Measurements from ENCODE around the gene SLC40A1. TPM values are rescaled to one million over a fixed set of nuclear protein-coding genes. Genes with fewer than 3 reads are reported as not detected.
A peak's percentile ranks its signal among the peaks of the same experiment; 100 is the strongest.

Gene SLC40A1
- total and polyA plus RNA-seq, 4 donors: 97.4 to 572 (median 168) TPM

GRCh38 chr2:189574793-189575475 is 5.7 kb downstream of the SLC40A1 start:
- peaks cover 1 to 24% (median 11%) of the 10 kb centered on the region in 4 donors for H3K36me3 ChIP-seq (ENCODE audit: control insufficient read depth in 4 of 4, insufficient read depth in 3 of 4, low read depth in 1 of 4, low read length in 3 of 4)

More at GRCh38 chr2:189574793-189575475, 5.7 kb downstream of the SLC40A1 start:
- 28% methylated on average over 5 of the region's 5 CpGs for whole genome bisulfite sequencing
- H3K9me3 ChIP-seq (ENCODE audit: control insufficient read depth in 4 of 4, low read length in 3 of 4): no peaks in the 10 kb centered on the region
- no peak for DNase-seq (ENCODE audit: low spot score)
- peak overlapping the region; percentile 68 to 83 for H3K27ac ChIP-seq (ENCODE audit: low read depth in 1 of 2, low read length in 2 of 2)
- H3K4me1 ChIP-seq (ENCODE audit: control insufficient read depth in 4 of 4, insufficient read depth in 4 of 4, low read length in 3 of 4): peaks cover 9 to 87% (median 80%) of the 10 kb centered on the region in 4 donors
- TF ChIP-seq, protein P1, sequence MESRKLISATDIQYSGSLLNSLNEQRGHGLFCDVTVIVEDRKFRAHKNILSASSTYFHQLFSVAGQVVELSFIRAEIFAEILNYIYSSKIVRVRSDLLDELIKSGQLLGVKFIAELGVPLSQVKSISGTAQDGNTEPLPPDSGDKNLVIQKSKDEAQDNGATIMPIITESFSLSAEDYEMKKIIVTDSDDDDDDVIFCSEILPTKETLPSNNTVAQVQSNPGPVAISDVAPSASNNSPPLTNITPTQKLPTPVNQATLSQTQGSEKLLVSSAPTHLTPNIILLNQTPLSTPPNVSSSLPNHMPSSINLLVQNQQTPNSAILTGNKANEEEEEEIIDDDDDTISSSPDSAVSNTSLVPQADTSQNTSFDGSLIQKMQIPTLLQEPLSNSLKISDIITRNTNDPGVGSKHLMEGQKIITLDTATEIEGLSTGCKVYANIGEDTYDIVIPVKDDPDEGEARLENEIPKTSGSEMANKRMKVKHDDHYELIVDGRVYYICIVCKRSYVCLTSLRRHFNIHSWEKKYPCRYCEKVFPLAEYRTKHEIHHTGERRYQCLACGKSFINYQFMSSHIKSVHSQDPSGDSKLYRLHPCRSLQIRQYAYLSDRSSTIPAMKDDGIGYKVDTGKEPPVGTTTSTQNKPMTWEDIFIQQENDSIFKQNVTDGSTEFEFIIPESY (IDR thresholded peaks at IDR 0.05): no peak
- TF ChIP-seq HNF4A (conservative IDR thresholded peaks at IDR 0.05) (peak; percentile 62 to 77), RAD21 (IDR thresholded peaks at IDR 0.05) (peak; percentile 9 to 19), RXRA (IDR thresholded peaks at IDR 0.05) (peak; percentile 4 to 13), TAF1 (conservative IDR thresholded peaks at IDR 0.05) (peak; percentile 21), NR2F2 (IDR thresholded peaks at IDR 0.05) (peak; percentile 66), FOXA2 (IDR thresholded peaks at IDR 0.05) (no peak), EGR1 (IDR thresholded peaks at IDR 0.05; ENCODE audit: low read depth in 2 of 2) (no peak), YY1 (IDR thresholded peaks at IDR 0.05) (peak; percentile 14), JUND (IDR thresholded peaks at IDR 0.05) (peak in 1 of 2 donors; percentile 14), MAX (IDR thresholded peaks at IDR 0.05) (no peak), SP1 (IDR thresholded peaks at IDR 0.05) (peak; percentile 50), GABPA (IDR thresholded peaks at IDR 0.05 in 1 of 2, conservative IDR thresholded peaks at IDR 0.05 in 1 of 2) (no peak), FOXA1 (IDR thresholded peaks at IDR 0.05) (no peak), HNF4G (IDR thresholded peaks at IDR 0.05) (peak; percentile 35)
- TF ChIP-seq, protein P2, sequence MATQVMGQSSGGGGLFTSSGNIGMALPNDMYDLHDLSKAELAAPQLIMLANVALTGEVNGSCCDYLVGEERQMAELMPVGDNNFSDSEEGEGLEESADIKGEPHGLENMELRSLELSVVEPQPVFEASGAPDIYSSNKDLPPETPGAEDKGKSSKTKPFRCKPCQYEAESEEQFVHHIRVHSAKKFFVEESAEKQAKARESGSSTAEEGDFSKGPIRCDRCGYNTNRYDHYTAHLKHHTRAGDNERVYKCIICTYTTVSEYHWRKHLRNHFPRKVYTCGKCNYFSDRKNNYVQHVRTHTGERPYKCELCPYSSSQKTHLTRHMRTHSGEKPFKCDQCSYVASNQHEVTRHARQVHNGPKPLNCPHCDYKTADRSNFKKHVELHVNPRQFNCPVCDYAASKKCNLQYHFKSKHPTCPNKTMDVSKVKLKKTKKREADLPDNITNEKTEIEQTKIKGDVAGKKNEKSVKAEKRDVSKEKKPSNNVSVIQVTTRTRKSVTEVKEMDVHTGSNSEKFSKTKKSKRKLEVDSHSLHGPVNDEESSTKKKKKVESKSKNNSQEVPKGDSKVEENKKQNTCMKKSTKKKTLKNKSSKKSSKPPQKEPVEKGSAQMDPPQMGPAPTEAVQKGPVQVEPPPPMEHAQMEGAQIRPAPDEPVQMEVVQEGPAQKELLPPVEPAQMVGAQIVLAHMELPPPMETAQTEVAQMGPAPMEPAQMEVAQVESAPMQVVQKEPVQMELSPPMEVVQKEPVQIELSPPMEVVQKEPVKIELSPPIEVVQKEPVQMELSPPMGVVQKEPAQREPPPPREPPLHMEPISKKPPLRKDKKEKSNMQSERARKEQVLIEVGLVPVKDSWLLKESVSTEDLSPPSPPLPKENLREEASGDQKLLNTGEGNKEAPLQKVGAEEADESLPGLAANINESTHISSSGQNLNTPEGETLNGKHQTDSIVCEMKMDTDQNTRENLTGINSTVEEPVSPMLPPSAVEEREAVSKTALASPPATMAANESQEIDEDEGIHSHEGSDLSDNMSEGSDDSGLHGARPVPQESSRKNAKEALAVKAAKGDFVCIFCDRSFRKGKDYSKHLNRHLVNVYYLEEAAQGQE (IDR thresholded peaks at IDR 0.05): no peak
- TF ChIP-seq, protein P3, sequence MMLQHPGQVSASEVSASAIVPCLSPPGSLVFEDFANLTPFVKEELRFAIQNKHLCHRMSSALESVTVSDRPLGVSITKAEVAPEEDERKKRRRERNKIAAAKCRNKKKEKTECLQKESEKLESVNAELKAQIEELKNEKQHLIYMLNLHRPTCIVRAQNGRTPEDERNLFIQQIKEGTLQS (IDR thresholded peaks at IDR 0.05): no peak
- TF ChIP-seq, protein P4, sequence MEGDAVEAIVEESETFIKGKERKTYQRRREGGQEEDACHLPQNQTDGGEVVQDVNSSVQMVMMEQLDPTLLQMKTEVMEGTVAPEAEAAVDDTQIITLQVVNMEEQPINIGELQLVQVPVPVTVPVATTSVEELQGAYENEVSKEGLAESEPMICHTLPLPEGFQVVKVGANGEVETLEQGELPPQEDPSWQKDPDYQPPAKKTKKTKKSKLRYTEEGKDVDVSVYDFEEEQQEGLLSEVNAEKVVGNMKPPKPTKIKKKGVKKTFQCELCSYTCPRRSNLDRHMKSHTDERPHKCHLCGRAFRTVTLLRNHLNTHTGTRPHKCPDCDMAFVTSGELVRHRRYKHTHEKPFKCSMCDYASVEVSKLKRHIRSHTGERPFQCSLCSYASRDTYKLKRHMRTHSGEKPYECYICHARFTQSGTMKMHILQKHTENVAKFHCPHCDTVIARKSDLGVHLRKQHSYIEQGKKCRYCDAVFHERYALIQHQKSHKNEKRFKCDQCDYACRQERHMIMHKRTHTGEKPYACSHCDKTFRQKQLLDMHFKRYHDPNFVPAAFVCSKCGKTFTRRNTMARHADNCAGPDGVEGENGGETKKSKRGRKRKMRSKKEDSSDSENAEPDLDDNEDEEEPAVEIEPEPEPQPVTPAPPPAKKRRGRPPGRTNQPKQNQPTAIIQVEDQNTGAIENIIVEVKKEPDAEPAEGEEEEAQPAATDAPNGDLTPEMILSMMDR (IDR thresholded peaks at IDR 0.05; ENCODE audit: low read depth, low read length, missing input control): no peak
- peak overlapping the region in 1 of 2 donors; percentile 17 for H3K9ac ChIP-seq (ENCODE audit: low read depth in 1 of 2, low read length in 2 of 2)
- H3K27me3 ChIP-seq (ENCODE audit: control insufficient read depth in 4 of 4, insufficient read depth in 4 of 4, low read length in 3 of 4): no peaks in the 10 kb centered on the region
- peak overlapping the region in 2 of 3 donors; percentile 22 to 33 for H3K4me3 ChIP-seq (ENCODE audit: low read depth in 1 of 3, low read length in 3 of 3)
